ENCODE measurements around the gene BLVRA. TPM values are rescaled to one million over a fixed set of nuclear protein-coding genes. Genes with fewer than 3 reads are reported as not detected.

Gene BLVRA
- total RNA-seq, 1 experiment from 2014 or later: 29.7 TPM

DNA sequence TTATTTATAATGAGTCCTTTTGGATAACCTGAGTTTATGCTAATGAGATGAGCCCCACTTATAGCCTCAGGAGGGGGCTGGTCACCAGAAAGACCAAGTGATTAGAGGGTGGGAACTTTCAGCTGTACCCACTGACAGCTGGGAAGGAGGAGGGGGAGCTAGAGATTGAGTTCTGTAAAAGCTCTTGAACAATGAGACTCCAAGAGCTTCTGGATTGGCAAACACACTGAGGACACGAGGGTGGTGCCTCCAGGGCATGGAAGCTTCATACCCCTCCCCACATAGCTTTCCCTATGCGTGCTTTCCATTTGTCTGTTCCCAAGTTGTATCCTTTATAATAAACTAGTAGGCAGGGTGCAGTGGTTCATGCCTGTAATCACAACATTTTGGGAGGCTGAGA is 90.6 kb downstream of the BLVRA start:
- Histone ChIP-seq H3K27me3 (ENCODE audit: insufficient read depth, low read length) (no peaks in the 10 kb centered on the region), H3K9me2 (ENCODE audit: insufficient read depth) (no peaks in the 10 kb centered on the region), H3K79me2 (ENCODE audit: insufficient read depth, low read length) (no peaks in the 10 kb centered on the region), H4K20me1 (ENCODE audit: insufficient read depth) (no peaks in the 10 kb centered on the region), H3K36me3 (ENCODE audit: control insufficient read depth in 1 of 2, insufficient read depth in 2 of 2, low read length in 2 of 2) (no peaks in the 10 kb centered on the region), H3K4me2 (ENCODE audit: low read length) (no peak overlapping the region), H3K4me1 (ENCODE audit: control insufficient read depth in 1 of 2, insufficient read depth in 2 of 2, low read length in 2 of 2) (no peaks in the 10 kb centered on the region), H2AFZ (ENCODE audit: low read depth, low read length, poor library complexity, severe bottlenecking) (no peak overlapping the region), H3K9me3 (ENCODE audit: control insufficient read depth in 1 of 2, insufficient read depth in 1 of 2, low read depth in 1 of 2, low read length in 2 of 2) (no peaks in the 10 kb centered on the region), H3K27ac (ENCODE audit: low read depth, low read length) (no peak overlapping the region), H3K9ac (ENCODE audit: low read length) (no peak overlapping the region), H3K4me3 (replicated peaks in 1 of 2; ENCODE audit: low read depth in 1 of 2, low read length in 2 of 2) (no peak overlapping the region)
- ChIA-PET CTCF (no interaction called here), POLR2A (no interaction called here), RAD21 (ENCODE audit: low non-redundant PET in 1 of 2, low total read pairs in 2 of 2, uncharacterized antibody in 2 of 2, unreplicated experiment in 2 of 2) (no interaction called here)
- TF ChIP-seq EGR1 (IDR thresholded peaks at IDR 0.05; ENCODE audit: low read depth) (no peak), TCF7L2 (IDR thresholded peaks at IDR 0.05; ENCODE audit: borderline replicate concordance, extremely low read depth, insufficient read depth, insufficient read length) (no peak), EZH2 (IDR thresholded peaks at IDR 0.05) (no peak), POLR2A (IDR thresholded peaks at IDR 0.05; ENCODE audit: borderline replicate concordance, extremely low read depth, insufficient read depth, insufficient read length) (no peak), CEBPB (IDR thresholded peaks at IDR 0.05; ENCODE audit: low read depth) (no peak), RAD21 (IDR thresholded peaks at IDR 0.05; ENCODE audit: low read depth) (no peak), ZFX (IDR thresholded peaks at IDR 0.05) (no peak), JUND (IDR thresholded peaks at IDR 0.05) (no peak), EZH2phosphoT487 (IDR thresholded peaks at IDR 0.05; ENCODE audit: borderline replicate concordance) (no peak)
- TF ChIP-seq, protein P1, sequence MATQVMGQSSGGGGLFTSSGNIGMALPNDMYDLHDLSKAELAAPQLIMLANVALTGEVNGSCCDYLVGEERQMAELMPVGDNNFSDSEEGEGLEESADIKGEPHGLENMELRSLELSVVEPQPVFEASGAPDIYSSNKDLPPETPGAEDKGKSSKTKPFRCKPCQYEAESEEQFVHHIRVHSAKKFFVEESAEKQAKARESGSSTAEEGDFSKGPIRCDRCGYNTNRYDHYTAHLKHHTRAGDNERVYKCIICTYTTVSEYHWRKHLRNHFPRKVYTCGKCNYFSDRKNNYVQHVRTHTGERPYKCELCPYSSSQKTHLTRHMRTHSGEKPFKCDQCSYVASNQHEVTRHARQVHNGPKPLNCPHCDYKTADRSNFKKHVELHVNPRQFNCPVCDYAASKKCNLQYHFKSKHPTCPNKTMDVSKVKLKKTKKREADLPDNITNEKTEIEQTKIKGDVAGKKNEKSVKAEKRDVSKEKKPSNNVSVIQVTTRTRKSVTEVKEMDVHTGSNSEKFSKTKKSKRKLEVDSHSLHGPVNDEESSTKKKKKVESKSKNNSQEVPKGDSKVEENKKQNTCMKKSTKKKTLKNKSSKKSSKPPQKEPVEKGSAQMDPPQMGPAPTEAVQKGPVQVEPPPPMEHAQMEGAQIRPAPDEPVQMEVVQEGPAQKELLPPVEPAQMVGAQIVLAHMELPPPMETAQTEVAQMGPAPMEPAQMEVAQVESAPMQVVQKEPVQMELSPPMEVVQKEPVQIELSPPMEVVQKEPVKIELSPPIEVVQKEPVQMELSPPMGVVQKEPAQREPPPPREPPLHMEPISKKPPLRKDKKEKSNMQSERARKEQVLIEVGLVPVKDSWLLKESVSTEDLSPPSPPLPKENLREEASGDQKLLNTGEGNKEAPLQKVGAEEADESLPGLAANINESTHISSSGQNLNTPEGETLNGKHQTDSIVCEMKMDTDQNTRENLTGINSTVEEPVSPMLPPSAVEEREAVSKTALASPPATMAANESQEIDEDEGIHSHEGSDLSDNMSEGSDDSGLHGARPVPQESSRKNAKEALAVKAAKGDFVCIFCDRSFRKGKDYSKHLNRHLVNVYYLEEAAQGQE (IDR thresholded peaks at IDR 0.05; ENCODE audit: low read depth): no peak
- TF ChIP-seq, protein P2, sequence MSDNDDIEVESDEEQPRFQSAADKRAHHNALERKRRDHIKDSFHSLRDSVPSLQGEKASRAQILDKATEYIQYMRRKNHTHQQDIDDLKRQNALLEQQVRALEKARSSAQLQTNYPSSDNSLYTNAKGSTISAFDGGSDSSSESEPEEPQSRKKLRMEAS (IDR thresholded peaks at IDR 0.05): no peak
- no TSS peak for BruUV-seq (replicated peaks)
- no peak for ATAC-seq
- intact Hi-C loops (cut with micrococcal nuclease): no loop called here
- no peak for DNase-seq (ENCODE audit: low read depth, low spot score)

Measured in HCT116 (cell line).